ENCODE measurements around the gene POU3F2.

The POU3F2 gene

DNA sequence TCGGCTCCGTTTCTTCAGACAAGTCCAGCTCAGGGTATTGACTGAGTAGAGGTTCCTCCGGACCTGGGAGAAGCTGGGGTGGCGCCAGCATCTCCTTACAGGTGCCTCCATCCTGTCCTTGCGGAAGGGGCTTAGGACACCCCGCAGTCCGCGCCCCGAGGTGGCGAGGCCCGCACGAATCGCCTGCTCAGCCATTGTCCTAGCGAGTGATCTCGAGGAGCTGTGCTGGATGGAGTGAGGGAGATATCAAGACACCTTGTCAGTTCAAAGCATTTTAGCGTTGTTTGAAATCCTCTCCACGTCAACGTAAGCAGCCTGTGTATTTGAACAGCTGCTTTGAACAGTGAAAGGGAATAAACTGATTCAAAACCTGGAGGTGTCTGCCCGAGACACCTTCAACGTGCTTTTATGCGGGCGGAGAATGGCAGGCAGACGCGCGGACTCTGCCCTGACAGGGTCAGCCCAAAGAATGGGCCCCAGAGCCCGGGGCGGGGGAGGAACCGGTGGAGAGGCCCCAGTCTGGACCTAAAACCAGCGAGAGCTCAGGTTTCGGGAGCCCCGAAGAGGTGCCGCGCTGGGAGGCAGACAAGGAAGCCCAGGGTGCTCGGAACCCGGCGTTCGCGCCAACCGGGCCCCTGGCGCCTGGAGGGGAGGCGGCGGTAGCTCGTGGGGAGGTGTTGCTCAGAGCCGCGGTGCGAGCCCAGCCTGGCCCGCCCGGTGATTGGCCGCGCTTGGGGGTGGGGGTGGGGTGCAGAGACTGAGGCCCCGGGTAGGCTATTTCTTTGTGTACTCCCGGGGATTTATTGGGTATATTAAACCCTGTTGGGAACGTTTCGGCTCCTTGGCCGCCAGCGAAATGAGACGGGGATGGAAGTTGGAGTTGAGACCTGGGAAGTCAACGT lies 3.1 kb upstream of the POU3F2 start:
- FAIRE-seq, result no peak

DNA sequence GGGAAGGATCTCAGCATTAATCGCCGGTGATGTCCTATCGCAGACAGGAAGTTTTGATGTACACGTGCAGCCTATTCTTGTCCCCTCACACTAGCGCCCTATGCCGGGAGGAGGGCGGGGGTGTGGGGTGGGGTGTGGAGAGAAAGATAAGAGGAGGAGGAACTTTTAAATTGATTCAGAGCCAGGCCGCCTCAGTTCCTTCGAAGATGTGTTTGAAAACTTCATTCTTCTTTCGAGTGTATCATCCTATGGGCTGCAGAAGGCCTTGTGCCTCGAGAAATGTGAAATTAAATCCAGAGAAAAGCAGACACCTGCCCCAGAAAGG lies 2.5 kb upstream of the POU3F2 start:
- no peak for FAIRE-seq

DNA sequence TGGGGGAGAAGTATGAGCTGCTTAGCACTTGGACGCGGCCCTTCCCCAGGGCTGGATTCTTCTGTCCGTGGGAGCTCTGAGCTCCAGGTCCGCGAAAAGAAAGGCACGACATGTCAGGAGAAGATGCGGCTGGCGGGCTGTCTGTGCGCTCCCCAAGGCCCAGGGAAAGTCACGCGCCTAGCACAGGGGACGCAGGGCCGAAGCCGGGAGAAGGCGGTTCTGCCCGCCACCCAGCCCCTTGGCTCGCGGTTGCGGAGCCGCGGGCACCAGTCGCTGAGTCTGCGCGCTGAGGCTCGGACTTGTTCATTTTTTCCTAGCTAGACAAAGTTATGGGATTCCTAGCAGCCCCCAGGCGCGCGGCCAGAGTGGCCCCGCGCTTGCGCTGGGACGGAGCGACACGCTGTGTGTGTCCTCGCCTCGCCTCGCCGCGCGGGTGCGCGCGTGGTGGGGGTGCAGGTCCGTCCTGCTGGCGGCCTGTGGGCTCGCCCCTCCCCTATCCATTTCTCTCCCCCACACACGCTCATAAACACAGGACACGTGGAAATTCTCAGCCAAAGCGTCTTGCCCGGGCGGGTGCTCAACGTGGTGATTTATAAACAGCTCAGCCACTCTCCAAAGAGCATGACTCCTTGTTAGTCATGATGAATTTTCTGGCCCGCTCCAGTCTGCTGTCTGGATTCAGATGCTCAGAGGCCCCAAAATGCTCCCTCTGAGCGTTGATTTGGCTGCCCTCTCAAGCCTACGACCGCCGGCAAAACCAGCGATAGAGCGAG lies 1.9 kb upstream of the POU3F2 start:
- no peak for FAIRE-seq

DNA sequence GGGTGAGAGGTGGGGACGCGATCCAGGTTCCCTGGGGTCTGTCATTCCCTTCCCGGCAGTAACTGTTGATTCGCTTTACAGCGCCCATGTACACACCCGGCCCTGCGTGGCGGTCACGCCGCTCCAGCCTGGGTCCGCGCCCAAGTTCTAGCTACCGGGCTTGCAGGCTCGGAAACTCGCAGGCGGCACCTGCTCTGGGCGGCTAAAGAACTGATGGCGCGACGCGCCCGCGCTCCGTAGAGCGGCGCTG lies 1.4 kb upstream of the POU3F2 start:
- FAIRE-seq, result no peak

DNA sequence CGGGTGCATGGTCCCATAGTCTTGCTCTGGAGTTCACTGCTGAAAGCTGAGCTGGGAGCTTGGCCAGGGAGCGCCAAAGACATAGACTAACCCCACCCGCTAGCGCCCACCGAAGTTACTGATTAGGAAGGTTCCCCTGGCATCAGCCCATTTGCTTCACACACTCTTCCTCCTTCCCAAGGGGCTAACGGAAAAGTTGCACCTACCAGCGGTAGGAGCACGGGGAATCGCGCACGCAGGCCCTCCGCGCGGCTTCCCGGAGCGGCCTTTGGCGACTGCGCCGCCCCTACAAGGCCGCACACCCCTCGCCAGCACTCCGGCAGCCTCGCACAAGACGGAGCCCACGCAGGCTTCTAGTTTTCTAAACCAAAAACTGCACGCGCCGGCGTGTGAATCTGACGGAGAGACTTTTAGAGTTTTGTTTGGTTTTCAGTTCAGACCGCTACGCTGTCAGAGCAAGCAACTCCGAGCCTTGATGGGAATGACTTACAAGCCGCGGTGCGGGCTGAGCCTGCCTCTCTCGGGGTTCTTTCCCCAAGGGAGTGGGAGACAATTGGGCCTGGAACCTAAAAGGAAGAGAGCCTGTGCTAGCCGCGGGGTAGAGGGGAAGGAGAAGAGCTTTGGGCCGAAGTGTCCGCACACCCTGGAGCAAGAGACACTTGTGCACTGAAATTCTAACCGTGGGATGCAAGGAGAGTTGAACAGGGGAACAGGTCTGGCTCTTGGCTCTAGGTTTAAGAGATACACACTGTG lies 891 bp upstream of the POU3F2 start:
- no peak for FAIRE-seq

DNA sequence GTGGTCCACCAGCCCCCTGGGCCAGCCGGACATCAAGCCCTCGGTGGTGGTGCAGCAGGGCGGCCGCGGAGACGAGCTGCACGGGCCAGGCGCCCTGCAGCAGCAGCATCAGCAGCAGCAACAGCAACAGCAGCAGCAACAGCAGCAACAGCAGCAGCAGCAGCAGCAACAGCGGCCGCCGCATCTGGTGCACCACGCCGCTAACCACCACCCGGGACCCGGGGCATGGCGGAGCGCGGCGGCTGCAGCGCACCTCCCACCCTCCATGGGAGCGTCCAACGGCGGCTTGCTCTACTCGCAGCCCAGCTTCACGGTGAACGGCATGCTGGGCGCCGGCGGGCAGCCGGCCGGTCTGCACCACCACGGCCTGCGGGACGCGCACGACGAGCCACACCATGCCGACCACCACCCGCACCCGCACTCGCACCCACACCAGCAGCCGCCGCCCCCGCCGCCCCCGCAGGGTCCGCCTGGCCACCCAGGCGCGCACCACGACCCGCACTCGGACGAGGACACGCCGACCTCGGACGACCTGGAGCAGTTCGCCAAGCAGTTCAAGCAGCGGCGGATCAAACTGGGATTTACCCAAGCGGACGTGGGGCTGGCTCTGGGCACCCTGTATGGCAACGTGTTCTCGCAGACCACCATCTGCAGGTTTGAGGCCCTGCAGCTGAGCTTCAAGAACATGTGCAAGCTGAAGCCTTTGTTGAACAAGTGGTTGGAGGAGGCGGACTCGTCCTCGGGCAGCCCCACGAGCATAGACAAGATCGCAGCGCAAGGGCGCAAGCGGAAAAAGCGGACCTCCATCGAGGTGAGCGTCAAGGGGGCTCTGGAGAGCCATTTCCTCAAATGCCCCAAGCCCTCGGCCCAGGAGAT lies 1.0 kb downstream of the POU3F2 start:
- no peak for FAIRE-seq

DNA sequence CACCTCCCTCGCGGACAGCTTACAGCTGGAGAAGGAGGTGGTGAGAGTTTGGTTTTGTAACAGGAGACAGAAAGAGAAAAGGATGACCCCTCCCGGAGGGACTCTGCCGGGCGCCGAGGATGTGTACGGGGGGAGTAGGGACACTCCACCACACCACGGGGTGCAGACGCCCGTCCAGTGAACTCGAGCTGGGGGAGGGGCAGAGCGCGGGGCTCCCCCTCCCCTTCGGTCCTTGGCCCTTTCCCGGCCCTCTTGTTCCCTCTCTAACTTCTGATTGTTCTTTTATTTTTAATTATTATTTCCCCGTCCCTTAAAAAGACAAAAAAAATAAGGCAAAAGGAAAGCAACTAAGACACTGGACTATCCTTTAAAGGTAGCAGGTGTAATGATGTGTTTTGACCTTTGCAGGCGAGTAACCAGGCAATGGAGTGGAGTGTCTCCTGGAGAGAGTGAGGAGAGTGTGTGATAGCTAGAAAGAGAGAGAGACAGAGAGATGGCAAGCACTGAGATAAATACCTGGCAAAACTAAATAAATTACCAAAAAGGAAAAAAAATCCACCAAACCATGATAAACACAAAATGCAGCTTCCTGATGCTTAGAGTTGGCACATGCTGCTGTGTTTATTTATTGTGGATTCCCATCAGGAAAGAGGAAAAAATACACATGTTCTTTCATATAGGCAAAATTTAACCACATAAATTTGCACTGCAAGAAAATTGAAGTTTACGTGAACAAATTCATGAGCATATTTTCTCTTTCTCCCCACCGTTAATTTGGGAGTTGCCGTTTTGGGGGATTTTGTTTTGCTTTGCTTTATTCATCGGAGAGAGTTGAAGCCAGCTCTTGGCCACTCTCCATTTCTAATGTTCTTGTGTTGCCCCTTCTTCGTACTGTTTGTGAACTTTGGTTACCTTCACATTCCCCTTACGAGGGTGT lies 1.9 kb downstream of the POU3F2 start:
- no peak for FAIRE-seq

DNA sequence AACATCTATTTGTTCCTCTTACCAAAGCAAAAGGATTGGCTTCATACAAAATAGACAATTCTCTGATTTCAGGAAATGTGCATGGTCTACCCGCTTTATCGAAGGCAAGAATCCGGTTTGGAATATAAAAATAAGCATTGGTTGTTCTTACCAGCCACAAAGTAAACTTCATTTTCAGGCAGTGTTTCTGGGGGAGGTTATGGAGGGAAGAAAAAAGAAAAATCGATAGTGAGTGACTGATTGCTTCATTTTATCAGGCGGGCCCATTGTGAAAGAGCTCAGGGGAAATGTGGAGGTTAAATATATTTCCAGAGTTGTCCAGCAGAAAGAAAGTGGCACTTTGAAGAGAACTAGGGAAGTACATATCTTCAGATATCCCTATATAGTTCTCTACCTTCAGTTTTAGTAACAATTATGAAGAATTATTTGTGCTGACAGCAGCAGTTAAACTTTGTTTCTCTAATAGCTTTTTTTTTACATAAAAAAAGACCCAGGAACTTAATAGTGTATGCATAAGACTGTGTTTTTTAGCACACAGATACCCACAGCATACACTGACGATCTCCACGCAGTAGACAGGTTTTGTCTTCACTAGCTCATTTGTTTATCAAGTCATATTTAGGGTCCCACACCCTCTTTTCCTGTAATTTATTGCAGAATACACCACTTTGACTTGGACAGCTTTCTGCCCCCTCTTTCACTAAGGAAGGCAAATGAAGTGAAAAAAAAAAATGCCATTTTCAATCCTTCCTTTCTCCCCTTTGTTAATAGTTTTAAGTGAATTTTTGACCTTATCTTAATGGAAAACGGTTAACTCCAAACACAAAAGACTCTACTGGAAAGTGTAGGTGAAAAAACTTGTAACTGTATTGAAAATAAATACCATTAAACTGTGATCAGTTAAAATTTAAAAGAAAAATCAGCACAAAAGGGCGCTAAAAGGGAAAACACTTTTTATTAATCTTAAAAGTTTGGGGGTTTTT lies 2.9 kb downstream of the POU3F2 start:
- FAIRE-seq, result no peak

DNA sequence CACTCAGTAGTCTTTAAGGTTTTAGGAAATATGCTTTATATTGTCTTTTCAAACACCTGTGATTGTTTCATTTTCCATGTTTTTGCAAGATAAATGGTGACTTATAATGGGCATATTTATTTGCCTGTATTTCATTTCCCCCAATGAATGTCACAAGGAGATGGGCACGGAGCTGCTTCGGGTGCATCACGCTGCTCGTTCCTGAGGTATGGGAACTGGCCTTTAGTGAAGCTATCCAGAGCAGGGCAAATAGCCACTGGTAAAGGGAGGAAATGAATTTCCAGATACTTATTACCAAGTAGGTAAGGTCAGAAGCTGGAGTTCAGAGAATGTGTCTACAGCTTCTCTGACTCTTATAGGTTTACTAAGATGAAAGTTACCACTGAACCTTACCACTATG lies 3.7 kb downstream of the POU3F2 start:
- no peak for FAIRE-seq

DNA sequence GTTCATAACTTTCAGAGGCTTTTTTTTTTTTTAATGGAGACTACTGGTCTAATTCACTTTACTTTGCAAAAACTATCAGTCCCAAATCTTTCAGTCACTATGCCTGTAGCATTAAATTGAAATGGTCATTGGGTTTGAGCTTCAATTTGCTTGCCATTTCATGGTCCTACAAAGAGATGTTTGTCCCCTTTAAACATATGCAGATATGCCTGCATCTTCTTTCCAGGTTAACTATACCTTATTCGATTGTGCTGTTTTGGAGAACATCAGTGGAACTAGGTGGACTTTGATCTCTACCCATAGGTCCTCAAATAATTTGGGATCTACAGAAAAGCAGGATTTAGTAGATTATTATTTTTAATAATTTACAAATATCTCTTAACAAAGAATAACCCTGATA lies 4.6 kb downstream of the POU3F2 start:
- no peak for FAIRE-seq

DNA sequence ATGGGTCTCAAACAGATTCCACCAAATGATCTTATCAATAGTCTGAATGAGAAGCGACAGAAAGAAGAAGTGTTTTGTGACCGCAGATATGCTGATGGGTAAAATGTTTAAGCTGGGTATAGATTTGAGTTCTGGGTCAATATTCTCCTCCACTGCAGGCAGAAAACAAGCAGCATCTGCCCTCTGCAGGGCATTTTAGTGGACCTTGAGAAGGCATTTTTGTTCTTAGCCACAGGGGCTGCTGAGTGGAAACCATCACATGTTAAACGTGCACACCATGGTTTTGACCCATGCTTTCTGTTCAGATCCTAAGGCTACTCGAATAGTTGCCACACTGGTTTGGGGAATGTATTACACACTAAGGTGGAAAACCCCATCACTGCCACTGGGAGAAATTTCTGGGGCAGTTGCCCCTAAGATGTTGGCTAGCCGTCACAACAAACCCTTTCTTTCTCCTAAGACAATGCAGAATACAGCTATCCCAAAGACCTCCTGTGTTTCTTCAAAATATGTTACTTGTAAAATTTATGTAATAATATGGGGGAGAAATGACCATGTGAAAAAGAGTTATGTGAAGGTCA lies 5.5 kb downstream of the POU3F2 start:
- no peak for FAIRE-seq

DNA sequence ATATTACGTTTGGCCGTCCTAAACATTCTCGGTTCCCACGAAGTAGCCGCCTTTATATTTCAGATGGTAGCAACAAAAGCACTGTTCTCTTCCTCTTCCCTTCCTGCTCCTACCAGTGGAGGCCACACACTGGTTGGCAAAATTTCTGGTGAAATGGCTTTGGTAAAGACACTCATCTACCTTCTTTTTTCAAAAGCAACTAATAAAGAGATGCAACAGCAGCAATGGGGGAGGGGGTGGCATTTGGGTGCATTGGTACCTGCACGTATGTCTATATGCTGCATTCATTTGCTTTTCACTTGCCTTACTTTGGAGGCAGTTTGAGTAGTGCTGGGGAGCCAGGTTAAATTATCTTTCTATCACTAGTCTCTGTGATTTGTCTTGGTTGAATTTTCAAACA lies 6.0 kb downstream of the POU3F2 start:
- FAIRE-seq, result no peak

DNA sequence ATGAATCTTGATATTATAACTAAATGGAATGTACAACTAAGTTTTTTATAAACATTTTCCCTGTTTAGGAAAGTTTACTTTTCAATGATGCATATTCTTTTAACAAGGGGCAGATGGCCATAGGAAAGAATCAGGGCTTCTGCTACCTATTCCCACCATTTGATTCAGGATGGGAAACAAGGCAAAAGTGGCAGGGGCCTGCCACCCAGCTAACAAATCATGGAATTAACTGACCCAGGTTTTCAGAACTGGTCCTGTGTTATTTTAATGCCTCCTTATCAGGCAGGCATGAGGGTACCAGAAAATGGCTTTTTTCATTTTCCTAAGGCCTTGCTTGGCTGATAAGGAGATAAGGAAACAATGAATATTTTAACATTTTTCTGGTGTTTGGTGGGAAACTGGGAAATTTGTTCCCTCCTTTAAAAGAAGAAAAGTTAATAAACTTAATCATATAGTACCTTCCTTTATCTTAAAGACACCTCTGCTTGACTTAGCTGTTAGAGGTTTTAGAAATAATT lies 6.7 kb downstream of the POU3F2 start:
- FAIRE-seq, result no peak

DNA sequence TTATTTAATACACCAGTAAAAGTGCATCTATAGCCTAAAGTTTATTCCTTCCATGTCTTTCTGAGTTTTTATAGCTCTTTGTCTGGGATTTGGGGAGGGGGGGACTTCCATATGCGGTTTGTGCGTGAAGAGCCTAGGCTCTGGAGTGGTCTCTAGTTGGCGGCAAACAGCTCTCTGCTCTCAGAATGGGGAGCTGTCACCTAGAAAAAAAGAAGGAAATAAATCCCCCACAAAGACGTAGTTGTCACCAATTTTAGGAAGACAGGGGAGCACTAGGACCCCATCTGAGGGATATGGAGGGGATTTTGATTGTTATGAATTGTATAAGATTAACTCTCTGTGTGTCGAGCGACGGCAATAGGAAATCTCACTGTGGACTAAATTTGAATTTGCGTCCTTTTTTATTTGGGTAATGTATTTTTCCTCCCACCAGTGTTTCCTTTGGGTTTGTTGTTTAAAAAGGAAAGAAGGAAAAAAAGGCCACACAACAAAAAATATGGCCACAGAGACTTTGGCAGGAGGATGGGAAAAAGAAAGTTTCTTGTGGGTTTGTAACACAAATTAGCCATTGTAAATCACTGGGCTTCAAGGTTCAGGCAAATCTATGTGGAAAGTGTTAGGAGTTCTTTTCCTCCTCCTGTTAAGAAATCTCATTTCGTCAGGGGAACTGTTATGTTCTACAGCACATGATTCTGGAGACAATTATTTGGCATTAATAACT lies 7.4 kb downstream of the POU3F2 start:
- no peak for FAIRE-seq

DNA sequence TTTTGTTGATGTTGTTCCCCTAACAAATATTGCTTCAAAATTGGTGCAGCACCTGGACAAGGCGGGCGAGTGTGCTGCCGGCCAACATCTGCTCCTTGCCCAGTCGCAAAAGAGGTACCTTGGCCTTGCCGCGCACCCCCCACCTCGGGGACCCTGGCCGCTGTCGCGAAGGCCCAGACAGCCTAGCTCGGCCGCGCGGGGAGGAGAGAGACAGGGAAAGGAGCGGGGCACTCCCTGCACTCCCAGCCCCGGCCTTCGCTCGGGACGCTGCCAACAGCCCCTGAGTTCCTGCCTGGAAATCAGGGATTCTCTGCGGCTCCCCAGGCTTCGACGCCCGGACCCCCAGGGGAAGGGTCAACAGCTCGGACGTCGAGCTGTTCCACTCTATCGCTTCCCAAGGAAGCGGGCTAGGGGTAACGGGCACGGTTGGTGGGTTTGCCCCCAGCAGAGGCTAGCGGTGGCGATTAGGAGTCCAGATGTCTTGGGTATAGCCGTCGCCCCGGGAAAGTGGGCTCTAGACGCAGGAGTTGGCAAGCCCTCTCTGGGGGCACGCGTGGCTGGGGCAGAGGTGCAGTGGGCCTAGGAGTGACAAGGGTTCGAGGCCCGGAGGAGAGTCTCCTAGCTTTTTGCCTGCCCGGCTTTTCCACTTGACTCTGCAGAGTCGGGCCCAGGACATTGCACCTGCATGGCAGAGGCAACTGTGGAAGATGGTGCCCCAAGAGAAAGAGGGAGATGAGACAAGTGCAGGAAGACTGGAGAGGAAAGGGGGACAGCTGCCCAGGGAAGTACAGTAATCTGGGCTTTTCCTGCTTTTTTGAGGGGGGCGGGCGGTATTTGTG lies 8.2 kb downstream of the POU3F2 start:
- no peak for FAIRE-seq

DNA sequence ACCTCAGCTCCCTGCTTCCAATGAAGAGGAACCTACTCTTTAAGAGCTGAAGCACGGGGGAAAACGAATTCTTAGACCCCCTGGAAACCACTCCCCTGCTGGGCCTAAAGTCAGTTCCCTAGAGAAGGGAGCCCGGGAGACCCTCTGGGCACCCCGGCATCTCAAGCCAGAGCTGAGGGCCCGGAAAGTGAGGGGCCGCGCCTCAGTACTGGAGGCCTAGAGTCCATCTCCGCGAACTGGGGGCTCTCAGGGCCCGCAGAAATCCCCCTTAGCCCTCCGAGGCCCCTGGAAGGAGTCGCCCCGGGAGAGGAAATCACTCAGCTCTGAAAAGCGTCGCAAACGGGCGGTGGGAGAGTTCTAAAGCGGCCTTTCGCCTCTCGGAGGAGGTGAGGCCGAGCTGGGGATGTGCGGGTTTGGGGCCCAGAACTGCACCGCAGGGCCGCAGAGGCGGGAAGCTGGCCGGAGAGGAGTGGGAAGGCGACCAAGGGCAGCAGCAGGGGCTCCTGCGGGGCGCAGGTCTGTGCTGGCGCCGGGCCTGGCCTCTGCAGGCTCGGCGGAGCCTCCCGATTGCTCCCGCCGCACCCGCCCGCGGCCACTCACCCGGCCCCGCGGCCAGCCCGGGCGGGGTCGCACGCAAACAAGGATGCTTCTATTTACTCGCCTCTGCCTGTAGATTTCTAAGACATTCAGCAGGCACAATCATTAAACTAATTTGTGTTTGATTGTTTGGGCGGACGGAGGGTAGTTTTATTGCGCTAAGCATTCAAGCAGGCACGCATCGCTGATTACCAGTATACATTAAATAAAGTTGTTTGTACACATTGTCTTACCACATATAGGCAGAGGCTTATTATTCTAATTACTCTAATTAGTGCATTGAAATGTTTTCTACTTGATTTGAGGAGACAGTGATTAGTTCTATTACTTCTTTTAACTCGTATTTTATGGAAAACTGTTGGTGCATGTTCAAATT lies 9.2 kb downstream of the POU3F2 start:
- FAIRE-seq, result no peak

Measured in G401.6 (cell line).